Mesothelial cell of epicardium (in vitro differentiated cells): Measurements from ENCODE around the gene TIAM1. TPM values are rescaled to one million over a fixed set of nuclear protein-coding genes. Genes with fewer than 3 reads are reported as not detected.

Source experiments
- DNase-seq, 2 experiments: peaks; one replicate each; pipeline ENCODE4 v3.0.0; 2021; ENCODE audit warnings: low spot score in 2 of 2; ENCODE audit not compliant: unreplicated experiment in 2 of 2
- H3K27ac Mint-ChIP-seq: 2 replicates; pipeline ENCODE4 v1.8.0; 2021; ENCODE audit warnings: mixed read lengths
- H3K27me3 Mint-ChIP-seq: 2 replicates; pipeline ENCODE4 v1.8.0; 2021; ENCODE audit warnings: low read depth, mixed read lengths
- H3K36me3 Mint-ChIP-seq: 2 replicates; pipeline ENCODE4 v1.8.0; 2021; ENCODE audit warnings: mixed read lengths
- H3K4me1 Mint-ChIP-seq: 2 replicates; pipeline ENCODE4 v1.8.0; 2021; ENCODE audit warnings: mixed read lengths
- H3K4me3 Mint-ChIP-seq: 2 replicates; pipeline ENCODE4 v1.8.0; 2021; ENCODE audit warnings: mild to moderate bottlenecking, moderate library complexity, mixed read lengths
- H3K9me3 Mint-ChIP-seq: 2 replicates; pipeline ENCODE4 v1.8.0; 2021; ENCODE audit warnings: mixed read lengths
- CTCF ChIP-seq: fragments of 200-600 bp; sonication (generic); IDR thresholded peaks from one replicate; pipeline ENCODE4 v1.5.0; 2021; ENCODE audit warnings: antibody characterized with exemption; ENCODE audit not compliant: unreplicated experiment
- total RNA-seq: library from RNA; stranded (reverse); gene quantifications from 3 replicates; pipeline ENCODE4 v1.2.1, GENCODE V29; 2021

Gene TIAM1
- total RNA-seq, 1 donor from 2014 or later: 53.4 TPM

GRCh38 chr21:31267644-31268043 lies 76.4 kb downstream of the TIAM1 start:
- Mint-ChIP-seq H3K4me1 (peaks cover 24% of the 10 kb centered on the region), H3K4me3 (no peak overlapping the region), H3K36me3 (peaks cover 25% of the 10 kb centered on the region), H3K9me3 (no peaks in the 10 kb centered on the region), H3K27ac (peak overlapping the region; percentile 11), H3K27me3 (no peaks in the 10 kb centered on the region)
- DNase-seq: no peak
- no peak for TF ChIP-seq CTCF

- Mint-ChIP-seq H3K36me3 (peaks cover 25% of the 10 kb centered on the region), H3K9me3 (no peaks in the 10 kb centered on the region), H3K27me3 (no peaks in the 10 kb centered on the region), H3K4me3 (no peak overlapping the region), H3K27ac (no peak overlapping the region), H3K4me1 (peaks cover 28% of the 10 kb centered on the region)
- no peak for TF ChIP-seq CTCF
- DNase-seq: no peak
These were observed 77.8 kb downstream of the TIAM1 start for GRCh38 chr21:31266241-31266640.

GRCh38 chr21:31265366-31266013 lies 78.6 kb downstream of the TIAM1 start:
- Mint-ChIP-seq H3K4me1 (peaks cover 32% of the 10 kb centered on the region), H3K9me3 (no peaks in the 10 kb centered on the region), H3K36me3 (peaks cover 20% of the 10 kb centered on the region), H3K27ac (no peak overlapping the region), H3K27me3 (no peaks in the 10 kb centered on the region), H3K4me3 (no peak overlapping the region)
- no peak for DNase-seq
- TF ChIP-seq CTCF: no peak

- Mint-ChIP-seq H3K4me3 (no peak overlapping the region), H3K36me3 (peaks cover 20% of the 10 kb centered on the region), H3K27ac (no peak overlapping the region), H3K9me3 (no peaks in the 10 kb centered on the region), H3K4me1 (peaks cover 31% of the 10 kb centered on the region), H3K27me3 (no peaks in the 10 kb centered on the region)
- TF ChIP-seq CTCF: no peak
- no peak for DNase-seq
These were observed 79.5 kb downstream of the TIAM1 start for GRCh38 chr21:31264574-31264973.

GRCh38 chr21:31262728-31263127 lies 81.3 kb downstream of the TIAM1 start:
- no peak for DNase-seq
- Mint-ChIP-seq H3K27me3 (peaks cover 2% of the 10 kb centered on the region), H3K4me1 (peaks cover 18% of the 10 kb centered on the region), H3K27ac (no peak overlapping the region), H3K9me3 (no peaks in the 10 kb centered on the region), H3K36me3 (peaks cover 20% of the 10 kb centered on the region), H3K4me3 (no peak overlapping the region)
- TF ChIP-seq CTCF: no peak
